ENCODE data around the gene CCDC85B. TPM values are rescaled to one million over a fixed set of nuclear protein-coding genes. Genes with fewer than 3 reads are reported as not detected.
A peak's percentile ranks its signal among the peaks of the same experiment; 100 is the strongest.

CCDC85B gene
- polyA plus RNA-seq, 4 donors: 6.5 to 32.5 (median 13.3) TPM

- Histone ChIP-seq H3K9me3 (ENCODE audit: control insufficient read depth in 2 of 2, insufficient read depth in 1 of 2, low read depth in 1 of 2, low read length in 1 of 2) (no peaks in the 10 kb centered on the region), H3K27ac (ENCODE audit: low read depth in 1 of 3, low read length in 2 of 3) (peak overlapping the region in 1 of 3 donors; percentile 25), H3K27me3 (ENCODE audit: control insufficient read depth in 3 of 3, insufficient read depth in 3 of 3, low read length in 3 of 3) (no peaks in the 10 kb centered on the region), H3K4me1 (ENCODE audit: control insufficient read depth in 3 of 3, insufficient read depth in 2 of 3, low read depth in 1 of 3, low read length in 2 of 3) (peaks cover 0 to 11% (median 2%) of the 10 kb centered on the region in 3 donors), H3K4me3 (ENCODE audit: low read depth in 1 of 3, low read length in 3 of 3) (no peak overlapping the region), H3K36me3 (ENCODE audit: control insufficient read depth in 3 of 3, insufficient read depth in 2 of 3, low read depth in 1 of 3, low read length in 3 of 3) (peaks cover 0 to 58% (median 13%) of the 10 kb centered on the region in 3 donors)
- FAIRE-seq (no peak), DNase-seq (no peak)
- 61 to 83% (median 69%) methylated on average over 7 of the region's 7 CpGs for WGBS, 3 donors
Measured at GRCh38 chr11:65880844-65881421, 9.5 kb upstream of the CCDC85B start.

DNA sequence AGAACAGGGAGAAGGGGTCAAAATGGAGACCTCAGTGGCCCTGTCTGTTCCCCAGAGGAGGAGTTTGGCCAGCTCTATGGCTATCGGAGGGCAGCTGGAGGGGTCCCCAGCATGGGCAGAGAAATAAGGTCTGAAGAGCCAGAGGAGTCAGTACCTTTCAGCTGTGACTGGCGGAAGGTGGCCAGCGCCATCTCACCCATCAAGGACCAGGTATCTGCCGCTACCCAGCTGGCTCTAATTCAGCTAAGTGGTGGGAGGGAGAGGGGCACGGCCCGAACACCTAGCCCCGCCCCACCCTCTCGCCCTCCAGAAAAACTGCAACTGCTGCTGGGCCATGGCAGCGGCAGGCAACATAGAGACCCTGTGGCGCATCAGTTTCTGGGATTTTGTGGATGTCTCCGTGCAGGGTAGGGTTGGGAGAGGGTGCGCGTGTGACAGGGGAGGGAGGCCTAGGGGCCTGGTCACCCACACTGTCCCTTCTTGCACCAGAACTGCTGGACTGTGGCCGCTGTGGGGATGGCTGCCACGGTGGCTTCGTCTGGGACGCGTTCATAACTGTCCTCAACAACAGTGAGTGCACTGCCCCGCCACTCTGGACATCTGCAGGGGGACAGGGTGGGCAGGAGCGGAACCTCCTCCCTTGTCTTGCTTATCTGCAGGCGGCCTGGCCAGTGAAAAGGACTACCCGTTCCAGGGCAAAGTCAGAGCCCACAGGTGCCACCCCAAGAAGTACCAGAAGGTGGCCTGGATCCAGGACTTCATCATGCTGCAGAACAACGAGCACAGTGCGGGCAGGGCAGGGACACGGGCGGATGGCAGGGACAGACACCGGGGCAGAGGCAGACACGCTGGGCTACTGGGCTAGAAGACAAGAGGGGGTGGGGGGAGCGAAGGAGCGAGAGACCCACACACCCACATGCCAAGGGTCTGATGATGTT, 8.1 kb upstream of the CCDC85B start:
- 88 to 93% (median 92%) methylated on average over 30 of the region's 30 CpGs for whole genome bisulfite sequencing, 3 donors
- FAIRE-seq: no peak
- Histone ChIP-seq H3K9me3 (ENCODE audit: control insufficient read depth in 2 of 2, insufficient read depth in 1 of 2, low read depth in 1 of 2, low read length in 1 of 2) (no peaks in the 10 kb centered on the region), H3K27ac (ENCODE audit: low read depth in 1 of 3, low read length in 2 of 3) (no peak overlapping the region), H3K4me3 (ENCODE audit: low read depth in 1 of 3, low read length in 3 of 3) (no peak overlapping the region), H3K36me3 (ENCODE audit: control insufficient read depth in 3 of 3, insufficient read depth in 2 of 3, low read depth in 1 of 3, low read length in 3 of 3) (peaks cover 0 to 68% (median 13%) of the 10 kb centered on the region in 3 donors), H3K27me3 (ENCODE audit: control insufficient read depth in 3 of 3, insufficient read depth in 3 of 3, low read length in 3 of 3) (no peaks in the 10 kb centered on the region), H3K4me1 (ENCODE audit: control insufficient read depth in 3 of 3, insufficient read depth in 2 of 3, low read depth in 1 of 3, low read length in 2 of 3) (peaks cover 4 to 25% (median 5%) of the 10 kb centered on the region in 3 donors)
- no peak for DNase-seq

- H3K4me3 ChIP-seq (ENCODE audit: low read depth in 1 of 3, low read length in 3 of 3): no peak overlapping the region
- no peaks in the 10 kb centered on the region for H3K9me3 ChIP-seq (ENCODE audit: control insufficient read depth in 2 of 2, insufficient read depth in 1 of 2, low read depth in 1 of 2, low read length in 1 of 2)
- H3K36me3 ChIP-seq (ENCODE audit: control insufficient read depth in 3 of 3, insufficient read depth in 2 of 3, low read depth in 1 of 3, low read length in 3 of 3): peaks cover 0 to 69% (median 13%) of the 10 kb centered on the region in 3 donors
- no peak for DNase-seq
- FAIRE-seq: no peak
- H3K4me1 ChIP-seq (ENCODE audit: control insufficient read depth in 3 of 3, insufficient read depth in 2 of 3, low read depth in 1 of 3, low read length in 2 of 3): peaks cover 8 to 30% (median 9%) of the 10 kb centered on the region in 3 donors
- no peak overlapping the region for H3K27ac ChIP-seq (ENCODE audit: low read depth in 1 of 3, low read length in 2 of 3)
- no peaks in the 10 kb centered on the region for H3K27me3 ChIP-seq (ENCODE audit: control insufficient read depth in 3 of 3, insufficient read depth in 3 of 3, low read length in 3 of 3)
- 92 to 94% (median 94%) methylated on average over 12 to 13 of the region's 13 CpGs for WGBS, 3 donors
Measured at GRCh38 chr11:65883058-65883761, 7.3 kb upstream of the CCDC85B start.

DNA sequence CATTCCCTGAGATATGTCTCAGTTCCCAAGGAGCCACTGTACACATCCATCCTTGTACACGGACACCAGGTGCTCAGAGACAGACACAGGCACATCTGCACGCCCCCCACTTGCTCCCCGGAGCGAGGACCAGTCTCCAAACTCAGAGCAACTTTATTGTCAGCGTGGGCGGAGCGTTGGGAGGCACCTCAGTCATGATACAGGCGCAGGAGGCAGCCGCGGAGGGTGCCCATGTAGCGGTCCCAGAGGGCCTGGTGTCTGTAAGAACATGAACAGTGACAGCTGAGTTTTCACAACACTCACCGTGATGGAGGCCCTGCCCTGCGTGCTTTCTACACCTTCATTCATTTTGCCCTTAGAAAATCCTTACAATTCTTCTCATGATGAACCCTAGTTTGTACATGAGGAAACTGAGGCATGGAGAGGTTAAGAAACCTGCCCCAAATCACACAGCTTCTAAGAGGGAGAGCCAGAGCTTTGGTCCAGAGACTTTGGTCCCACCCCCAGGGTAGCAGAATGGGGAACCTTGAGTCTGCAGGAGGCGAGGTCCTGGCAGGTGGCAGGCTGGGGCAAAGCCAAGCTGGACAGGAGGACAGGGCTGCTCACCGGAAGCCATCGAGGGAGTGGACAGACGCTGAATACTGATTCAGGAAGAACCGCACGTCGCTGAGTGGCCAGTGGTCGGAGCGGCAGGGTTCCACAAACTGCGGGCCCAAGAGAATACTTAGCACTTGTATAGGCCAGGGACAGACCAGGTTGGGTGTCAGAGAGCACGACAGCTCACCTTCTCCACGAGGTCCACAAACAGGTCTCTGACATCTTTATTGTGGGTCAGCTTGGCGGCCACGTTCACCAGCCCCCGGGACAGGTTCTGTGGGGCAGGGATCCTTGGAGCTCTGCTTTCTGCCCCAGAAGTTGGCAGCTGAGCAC, 6.4 kb upstream of the CCDC85B start:
- FAIRE-seq (no peak), DNase-seq (no peak)
- Histone ChIP-seq H3K9me3 (ENCODE audit: control insufficient read depth in 2 of 2, insufficient read depth in 1 of 2, low read depth in 1 of 2, low read length in 1 of 2) (no peaks in the 10 kb centered on the region), H3K4me1 (ENCODE audit: control insufficient read depth in 3 of 3, insufficient read depth in 2 of 3, low read depth in 1 of 3, low read length in 2 of 3) (peaks cover 8 to 35% (median 9%) of the 10 kb centered on the region in 3 donors), H3K27me3 (ENCODE audit: control insufficient read depth in 3 of 3, insufficient read depth in 3 of 3, low read length in 3 of 3) (peaks cover 0 to 2% (median 0%) of the 10 kb centered on the region in 3 donors), H3K4me3 (ENCODE audit: low read depth in 1 of 3, low read length in 3 of 3) (no peak overlapping the region), H3K36me3 (ENCODE audit: control insufficient read depth in 3 of 3, insufficient read depth in 2 of 3, low read depth in 1 of 3, low read length in 3 of 3) (peaks cover 0 to 69% (median 13%) of the 10 kb centered on the region in 3 donors), H3K27ac (ENCODE audit: low read depth in 1 of 3, low read length in 2 of 3) (no peak overlapping the region)
- 81 to 87% (median 83%) methylated on average over 28 of the region's 28 CpGs for WGBS, 3 donors

- DNase-seq (peak; percentile 74 to 85), FAIRE-seq (no peak)
- H3K27me3 ChIP-seq (ENCODE audit: control insufficient read depth in 3 of 3, insufficient read depth in 3 of 3, low read length in 3 of 3): peaks cover 0 to 8% (median 0%) of the 10 kb centered on the region in 3 donors
- no peak overlapping the region for H3K4me3 ChIP-seq (ENCODE audit: low read depth in 1 of 3, low read length in 3 of 3)
- 12 to 20% (median 15%) methylated on average over 9 of the region's 9 CpGs for WGBS, 3 donors
- H3K4me1 ChIP-seq (ENCODE audit: control insufficient read depth in 3 of 3, insufficient read depth in 2 of 3, low read depth in 1 of 3, low read length in 2 of 3): peaks cover 8 to 41% (median 11%) of the 10 kb centered on the region in 3 donors
- peaks cover 0 to 69% (median 13%) of the 10 kb centered on the region in 3 donors for H3K36me3 ChIP-seq (ENCODE audit: control insufficient read depth in 3 of 3, insufficient read depth in 2 of 3, low read depth in 1 of 3, low read length in 3 of 3)
- peak overlapping the region in 1 of 3 donors; percentile 4 for H3K27ac ChIP-seq (ENCODE audit: low read depth in 1 of 3, low read length in 2 of 3)
- no peaks in the 10 kb centered on the region for H3K9me3 ChIP-seq (ENCODE audit: control insufficient read depth in 2 of 2, insufficient read depth in 1 of 2, low read depth in 1 of 2, low read length in 1 of 2)
Measured at GRCh38 chr11:65884716-65885092, 5.8 kb upstream of the CCDC85B start.

DNA sequence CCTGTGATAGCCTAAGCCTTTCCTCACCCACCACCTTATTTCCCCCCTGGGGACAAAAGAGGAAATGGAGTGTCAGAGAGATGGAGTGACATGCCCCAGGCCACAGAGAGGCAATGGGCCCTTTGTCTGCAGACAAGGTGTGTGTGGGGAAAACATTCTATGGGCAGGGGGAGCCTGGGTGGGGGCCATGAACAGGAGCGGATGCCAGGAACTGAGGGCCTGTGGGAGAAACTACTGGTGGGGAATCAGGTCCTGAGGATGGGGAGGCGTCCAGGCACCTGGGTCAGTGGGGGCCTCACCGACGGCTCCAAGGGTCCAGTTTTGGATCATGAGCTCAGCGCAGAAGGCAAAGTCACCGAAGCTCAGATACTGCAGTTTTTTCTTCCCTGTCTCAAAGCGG, 5.2 kb upstream of the CCDC85B start:
- WGBS, 3 donors: 93 to 97% (median 95%) methylated on average over 7 of the region's 7 CpGs
- no peak for DNase-seq
- Histone ChIP-seq H3K27me3 (ENCODE audit: control insufficient read depth in 3 of 3, insufficient read depth in 3 of 3, low read length in 3 of 3) (peaks cover 0 to 9% (median 0%) of the 10 kb centered on the region in 3 donors), H3K27ac (ENCODE audit: low read depth in 1 of 3, low read length in 2 of 3) (no peak overlapping the region), H3K4me3 (ENCODE audit: low read depth in 1 of 3, low read length in 3 of 3) (no peak overlapping the region), H3K4me1 (ENCODE audit: control insufficient read depth in 3 of 3, insufficient read depth in 2 of 3, low read depth in 1 of 3, low read length in 2 of 3) (peaks cover 8 to 47% (median 11%) of the 10 kb centered on the region in 3 donors), H3K36me3 (ENCODE audit: control insufficient read depth in 3 of 3, insufficient read depth in 2 of 3, low read depth in 1 of 3, low read length in 3 of 3) (peaks cover 0 to 65% (median 13%) of the 10 kb centered on the region in 3 donors), H3K9me3 (ENCODE audit: control insufficient read depth in 2 of 2, insufficient read depth in 1 of 2, low read depth in 1 of 2, low read length in 1 of 2) (no peaks in the 10 kb centered on the region)
- FAIRE-seq: no peak

- no peaks in the 10 kb centered on the region for H3K9me3 ChIP-seq (ENCODE audit: control insufficient read depth in 2 of 2, insufficient read depth in 1 of 2, low read depth in 1 of 2, low read length in 1 of 2)
- H3K4me1 ChIP-seq (ENCODE audit: control insufficient read depth in 3 of 3, insufficient read depth in 2 of 3, low read depth in 1 of 3, low read length in 2 of 3): peaks cover 8 to 47% (median 11%) of the 10 kb centered on the region in 3 donors
- WGBS, 3 donors: 67 to 88% (median 77%) methylated on average over 12 of the region's 12 CpGs
- H3K4me3 ChIP-seq (ENCODE audit: low read depth in 1 of 3, low read length in 3 of 3): no peak overlapping the region
- FAIRE-seq: no peak
- peak in 1 of 2 donors; percentile 70 for DNase-seq
- H3K36me3 ChIP-seq (ENCODE audit: control insufficient read depth in 3 of 3, insufficient read depth in 2 of 3, low read depth in 1 of 3, low read length in 3 of 3): peaks cover 0 to 61% (median 13%) of the 10 kb centered on the region in 3 donors
- peak overlapping the region in 2 of 3 donors; percentile 64 to 95 for H3K27ac ChIP-seq (ENCODE audit: low read depth in 1 of 3, low read length in 2 of 3)
- H3K27me3 ChIP-seq (ENCODE audit: control insufficient read depth in 3 of 3, insufficient read depth in 3 of 3, low read length in 3 of 3): peaks cover 0 to 9% (median 0%) of the 10 kb centered on the region in 3 donors
Measured at GRCh38 chr11:65885808-65886536, 4.5 kb upstream of the CCDC85B start.
